IPS-20b (cell line): Measurements from ENCODE around the gene APP.

ENCODE experiments used
- H3K27ac ChIP-seq: one replicate; pipeline ENCODE4 v1.5.1; 2013; ENCODE audit warnings: low read length
- H3K27me3 ChIP-seq: 2 replicates; pipeline ENCODE4 v1.6.1; 2013; ENCODE audit warnings: mild to moderate bottlenecking, low read length, inconsistent platforms; ENCODE audit not compliant: insufficient read depth
- H3K36me3 ChIP-seq: 2 replicates; pipeline ENCODE4 v1.6.1; 2013; ENCODE audit warnings: low read depth, mild to moderate bottlenecking, inconsistent platforms, low read length, moderate library complexity; ENCODE audit not compliant: insufficient read depth
- H3K4me1 ChIP-seq: 2 replicates; pipeline ENCODE4 v1.6.1; 2013; ENCODE audit warnings: mild to moderate bottlenecking, control low read depth, inconsistent platforms, low read length, moderate library complexity; ENCODE audit not compliant: insufficient read depth
- H3K4me3 ChIP-seq: 2 replicates; pipeline ENCODE4 v1.5.1; 2013; ENCODE audit warnings: mild to moderate bottlenecking, low read length, inconsistent platforms
- H3K9ac ChIP-seq: 2 replicates; pipeline ENCODE4 v1.6.1; 2013; ENCODE audit warnings: low read depth, mild to moderate bottlenecking, inconsistent platforms, low read length, moderate library complexity
- H3K9me3 ChIP-seq: 2 replicates; pipeline ENCODE4 v1.6.1; 2013; ENCODE audit warnings: mild to moderate bottlenecking, low read depth, low read length, inconsistent platforms; ENCODE audit not compliant: insufficient read depth

Gene APP

GRCh38 chr21:25965951-25966707 is 204.4 kb downstream of the APP start:
- Histone ChIP-seq H3K27ac (no peak overlapping the region), H3K4me3 (no peak overlapping the region), H3K9ac (no peak overlapping the region), H3K4me1 (peaks cover 11% of the 10 kb centered on the region; the same call in 1 of the 2 replicates), H3K36me3 (peaks cover 50% of the 10 kb centered on the region), H3K9me3 (no peaks in the 10 kb centered on the region), H3K27me3 (no peaks in the 10 kb centered on the region)

GRCh38 chr21:25964926-25965325 is 205.6 kb downstream of the APP start:
- H3K27me3 ChIP-seq: no peaks in the 10 kb centered on the region
- H3K36me3 ChIP-seq: peaks cover 38% of the 10 kb centered on the region
- H3K4me3 ChIP-seq: no peak overlapping the region
- no peaks in the 10 kb centered on the region for H3K9me3 ChIP-seq
- no peak overlapping the region for H3K27ac ChIP-seq
- peaks cover 20% of the 10 kb centered on the region; the same call in 1 of the 2 replicates for H3K4me1 ChIP-seq
- H3K9ac ChIP-seq: no peak overlapping the region

- no peaks in the 10 kb centered on the region for H3K9me3 ChIP-seq
- no peaks in the 10 kb centered on the region for H3K27me3 ChIP-seq
- H3K4me3 ChIP-seq: no peak overlapping the region
- H3K27ac ChIP-seq: no peak overlapping the region
- no peak overlapping the region for H3K9ac ChIP-seq
- peaks cover 38% of the 10 kb centered on the region for H3K36me3 ChIP-seq
- peaks cover 25% of the 10 kb centered on the region; the same call in 1 of the 2 replicates for H3K4me1 ChIP-seq
These were observed 206.6 kb downstream of the APP start for GRCh38 chr21:25964015-25964414.

GRCh38 chr21:25963181-25963580 is 207.4 kb downstream of the APP start:
- H3K36me3 ChIP-seq: peaks cover 37% of the 10 kb centered on the region
- H3K27me3 ChIP-seq: no peaks in the 10 kb centered on the region
- H3K4me3 ChIP-seq: no peak overlapping the region
- no peaks in the 10 kb centered on the region for H3K9me3 ChIP-seq
- H3K27ac ChIP-seq: no peak overlapping the region
- no peak overlapping the region for H3K9ac ChIP-seq
- H3K4me1 ChIP-seq: peaks cover 25% of the 10 kb centered on the region; the same call in 1 of the 2 replicates

GRCh38 chr21:25961042-25961441 is 209.5 kb downstream of the APP start:
- H3K27ac ChIP-seq: peak overlapping the region; percentile 42
- peaks cover 44% of the 10 kb centered on the region for H3K36me3 ChIP-seq
- H3K9ac ChIP-seq: peak overlapping the region; percentile 12; the same call in 1 of the 2 replicates
- peak overlapping the region; percentile 36; the same call in 1 of the 2 replicates for H3K4me3 ChIP-seq
- H3K9me3 ChIP-seq: no peaks in the 10 kb centered on the region
- H3K27me3 ChIP-seq: no peaks in the 10 kb centered on the region
- H3K4me1 ChIP-seq: peaks cover 25% of the 10 kb centered on the region; the same call in 1 of the 2 replicates

- Histone ChIP-seq H3K27ac (peak overlapping the region; percentile 42), H3K9me3 (no peaks in the 10 kb centered on the region), H3K9ac (peak overlapping the region; percentile 12; the same call in 1 of the 2 replicates), H3K4me3 (peak overlapping the region; percentile 36; the same call in 1 of the 2 replicates), H3K27me3 (no peaks in the 10 kb centered on the region), H3K4me1 (peaks cover 25% of the 10 kb centered on the region; the same call in 1 of the 2 replicates), H3K36me3 (peaks cover 45% of the 10 kb centered on the region)
These were observed 210.2 kb downstream of the APP start for GRCh38 chr21:25960402-25960801.

- Histone ChIP-seq H3K27me3 (no peaks in the 10 kb centered on the region), H3K27ac (peak overlapping the region; percentile 39), H3K4me3 (no peak overlapping the region), H3K36me3 (peaks cover 45% of the 10 kb centered on the region), H3K9ac (peak overlapping the region; percentile 12; the same call in 1 of the 2 replicates), H3K9me3 (no peaks in the 10 kb centered on the region), H3K4me1 (peaks cover 25% of the 10 kb centered on the region; the same call in 1 of the 2 replicates)
These were observed 210.8 kb downstream of the APP start for GRCh38 chr21:25959799-25960198.

DNA sequence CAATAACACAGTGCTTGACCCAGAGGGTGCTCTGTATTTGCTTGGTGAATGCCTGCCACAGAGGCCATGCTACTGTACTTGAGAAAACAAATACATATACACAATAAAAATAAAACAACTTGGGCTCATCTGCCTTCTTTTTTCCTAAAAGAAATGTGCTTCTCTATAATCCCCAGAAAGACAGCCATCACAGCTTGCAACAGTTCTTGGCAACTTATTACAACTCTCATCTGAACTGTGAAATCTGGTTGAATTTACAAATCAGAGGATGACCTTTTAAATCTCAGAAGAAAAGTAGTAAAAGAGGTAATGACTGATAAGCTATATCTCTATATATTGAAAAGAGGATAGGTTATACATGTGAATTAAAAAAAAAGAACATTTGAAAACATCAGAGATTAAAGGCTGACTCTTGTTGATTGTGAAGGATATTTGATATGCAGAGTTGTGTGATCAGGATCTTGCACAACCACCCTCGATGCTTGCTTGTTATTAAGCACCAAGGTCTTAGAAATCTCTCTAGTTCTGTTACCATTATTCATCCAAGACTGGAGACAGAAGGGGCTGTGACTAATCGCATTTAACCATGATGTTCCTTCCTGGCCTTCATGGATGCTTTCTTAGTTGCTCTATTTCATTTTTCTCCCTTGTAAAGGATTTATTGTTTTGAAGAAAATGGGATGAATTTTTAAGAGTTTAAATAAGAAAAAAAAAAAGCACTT is 213.4 kb downstream of the APP start:
- Histone ChIP-seq H3K27ac (no peak overlapping the region), H3K36me3 (peaks cover 66% of the 10 kb centered on the region), H3K27me3 (no peaks in the 10 kb centered on the region), H3K9ac (no peak overlapping the region), H3K4me1 (peaks cover 23% of the 10 kb centered on the region; the same call in 1 of the 2 replicates), H3K9me3 (no peaks in the 10 kb centered on the region), H3K4me3 (no peak overlapping the region)

DNA sequence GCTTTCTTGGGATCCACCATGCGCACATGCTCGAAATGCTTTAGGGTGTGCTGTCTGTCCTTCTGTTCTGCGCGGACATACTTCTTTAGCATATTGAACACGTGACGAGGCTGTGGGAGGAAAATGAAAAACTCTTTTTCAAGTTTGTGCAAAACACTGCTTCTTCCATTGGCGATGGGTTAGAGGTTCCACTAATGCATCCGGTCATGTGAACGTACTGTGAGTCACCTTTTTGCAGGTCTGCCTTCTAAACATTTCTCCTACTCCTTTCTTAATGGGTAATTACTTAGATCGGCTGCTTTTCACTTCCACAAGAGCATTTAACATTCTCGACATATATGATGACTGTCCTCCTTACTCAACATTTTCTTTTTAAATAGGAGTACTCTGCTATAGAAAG is 214.9 kb downstream of the APP start:
- no peak overlapping the region for H3K9ac ChIP-seq
- peaks cover 10% of the 10 kb centered on the region; the same call in 1 of the 2 replicates for H3K4me1 ChIP-seq
- H3K27me3 ChIP-seq: no peaks in the 10 kb centered on the region
- H3K36me3 ChIP-seq: peaks cover 81% of the 10 kb centered on the region
- H3K9me3 ChIP-seq: no peaks in the 10 kb centered on the region
- H3K4me3 ChIP-seq: no peak overlapping the region
- H3K27ac ChIP-seq: no peak overlapping the region

DNA sequence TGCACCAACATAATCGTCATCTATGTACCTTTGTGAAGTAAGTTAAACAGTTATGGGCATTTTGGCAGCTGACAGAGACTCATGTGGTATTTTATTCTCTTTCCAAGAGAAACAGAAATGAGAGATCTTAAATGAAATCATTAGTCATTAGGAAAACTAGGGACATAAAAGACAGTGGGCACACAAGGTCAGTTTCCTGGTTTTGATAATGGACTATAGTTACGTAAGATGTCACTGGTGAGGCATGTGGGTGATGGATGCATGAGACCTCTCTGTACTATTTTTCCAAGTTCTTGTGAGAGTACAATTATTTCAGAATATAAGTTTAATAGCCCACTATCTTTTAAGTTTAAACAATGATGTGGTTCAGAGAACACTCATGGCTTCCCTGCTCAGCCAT is 216.9 kb downstream of the APP start:
- Histone ChIP-seq H3K27ac (no peak overlapping the region), H3K36me3 (peaks cover 93% of the 10 kb centered on the region), H3K9me3 (no peaks in the 10 kb centered on the region), H3K4me1 (no peaks in the 10 kb centered on the region), H3K9ac (no peak overlapping the region), H3K27me3 (no peaks in the 10 kb centered on the region), H3K4me3 (no peak overlapping the region)

GRCh38 chr21:25953196-25953595 is 217.4 kb downstream of the APP start:
- H3K4me3 ChIP-seq: no peak overlapping the region
- H3K36me3 ChIP-seq: peaks cover 94% of the 10 kb centered on the region
- no peak overlapping the region for H3K9ac ChIP-seq
- H3K27ac ChIP-seq: no peak overlapping the region
- no peaks in the 10 kb centered on the region for H3K27me3 ChIP-seq
- no peaks in the 10 kb centered on the region for H3K4me1 ChIP-seq
- H3K9me3 ChIP-seq: no peaks in the 10 kb centered on the region
